GM23338 (cell line): ENCODE measurements around the gene CLDN22. TPM values are rescaled to one million over a fixed set of nuclear protein-coding genes. Genes with fewer than 3 reads are reported as not detected.

ENCODE experiments used
- ATAC-seq: fragments of 200-7000 bp; cut with Tn5 transposase; 3 replicates; pipeline ENCODE4 v1.9.1; 2020
- DNase-seq: peaks from one replicate; pipeline ENCODE4 v3.0.0-alpha.2; 2015; ENCODE audit warnings: low spot score
- H2AFZ ChIP-seq: fragments of 200-600 bp; sonication (generic); 2 replicates; pipeline ENCODE4 v1.8.0; 2016; ENCODE audit warnings: antibody characterized with exemption, mild to moderate bottlenecking, moderate library complexity
- H3F3A ChIP-seq: fragments of 200-600 bp; sonication (generic); replicated peaks from 2 replicates; pipeline ENCODE4 v1.8.0; 2017; ENCODE audit warnings: antibody characterized with exemption, mixed run types, low read depth
- H3K27ac ChIP-seq: fragments of 200-600 bp; sonication (generic); 2 replicates; pipeline ENCODE4 v1.6.1; 2016; ENCODE audit warnings: low read depth
- H3K27me3 ChIP-seq: fragments of 200-600 bp; sonication (generic); 2 replicates; pipeline ENCODE4 v1.8.0; 2016; ENCODE audit warnings: mild to moderate bottlenecking, mixed run types, moderate library complexity; ENCODE audit not compliant: insufficient read depth
- H3K36me3 ChIP-seq: fragments of 200-600 bp; sonication (generic); 2 replicates; pipeline ENCODE4 v1.8.0; 2016; ENCODE audit warnings: mild to moderate bottlenecking; ENCODE audit not compliant: insufficient read depth
- H3K4me1 ChIP-seq: fragments of 200-600 bp; sonication (generic); 2 replicates; pipeline ENCODE4 v1.8.0; 2016; ENCODE audit warnings: mild to moderate bottlenecking, moderate library complexity; ENCODE audit not compliant: insufficient read depth
- H3K4me2 ChIP-seq: fragments of 200-600 bp; sonication (generic); 2 replicates; pipeline ENCODE4 v1.7.1; 2017; ENCODE audit warnings: mixed run types
- H3K4me3 ChIP-seq: fragments of 200-600 bp; sonication (generic); 2 replicates; pipeline ENCODE4 v1.6.1; 2016; ENCODE audit warnings: mixed run types
- H3K79me2 ChIP-seq: fragments of 200-600 bp; sonication (generic); replicated peaks from 2 replicates; pipeline ENCODE4 v1.8.0; 2017; ENCODE audit warnings: mild to moderate bottlenecking; ENCODE audit not compliant: insufficient read depth
- H3K9me2 ChIP-seq: fragments of 200-600 bp; sonication (generic); 2 replicates; pipeline ENCODE4 v1.8.0; 2017; ENCODE audit not compliant: insufficient read depth
- H4K20me1 ChIP-seq: fragments of 200-600 bp; sonication (generic); replicated peaks from 2 replicates; pipeline ENCODE4 v1.8.0; 2017; ENCODE audit warnings: mild to moderate bottlenecking; ENCODE audit not compliant: insufficient read depth
- H3K27ac Mint-ChIP-seq: 2 replicates; pipeline ENCODE4 v1.8.0; 2020; ENCODE audit warnings: inconsistent platforms, mild to moderate bottlenecking, moderate library complexity, mixed read lengths
- H3K27me3 Mint-ChIP-seq: 3 replicates; pipeline ENCODE4 v1.8.0; 2022; ENCODE audit warnings: low read depth, mild to moderate bottlenecking, moderate library complexity, mixed read lengths, inconsistent platforms; ENCODE audit not compliant: insufficient read depth, poor library complexity
- H3K36me3 Mint-ChIP-seq: 3 replicates; pipeline ENCODE4 v1.8.0; 2021; ENCODE audit warnings: low read depth, mild to moderate bottlenecking, inconsistent platforms, moderate library complexity, mixed read lengths
- H3K4me1 Mint-ChIP-seq: 3 replicates; pipeline ENCODE4 v1.8.0; 2020; ENCODE audit warnings: mild to moderate bottlenecking, inconsistent platforms, mixed read lengths
- H3K4me3 Mint-ChIP-seq: 3 replicates; pipeline ENCODE4 v1.8.0; 2021; ENCODE audit warnings: moderate library complexity, mild to moderate bottlenecking, inconsistent platforms, mixed read lengths
- H3K9me3 Mint-ChIP-seq: 3 replicates; pipeline ENCODE4 v1.8.0; 2020; ENCODE audit warnings: moderate library complexity, mild to moderate bottlenecking, inconsistent platforms, mixed read lengths
- CREB1 ChIP-seq: fragments of 250-450 bp; sonication (Bioruptor Pico); IDR thresholded peaks from 2 replicates; pipeline ENCODE4 v1.5.0; 2020; ENCODE audit warnings: low read depth, mild to moderate bottlenecking, moderate library complexity
- EZH2 ChIP-seq: fragments of 200-600 bp; sonication (generic); IDR thresholded peaks from one replicate; pipeline ENCODE4 v1.8.0; 2017; ENCODE audit warnings: antibody characterized with exemption, mild to moderate bottlenecking, low read depth; ENCODE audit not compliant: unreplicated experiment
- NANOG ChIP-seq: IDR thresholded peaks from 2 replicates; pipeline ENCODE4 v1.6.1; 2016; ENCODE audit warnings: antibody characterized with exemption, borderline replicate concordance
- ZNF462 ChIP-seq: fragments of 250-450 bp; sonication (Bioruptor Pico); IDR thresholded peaks from 2 replicates; pipeline ENCODE4 v1.5.0; 2020; ENCODE audit warnings: mild to moderate bottlenecking, moderate library complexity
- polyA plus RNA-seq: library from polyadenylated mRNA; unstranded; fragments of >200 nt; fragmentation: Nextera tagmentation; extraction: Ambion mirVana; gene quantifications from 2 replicates; pipeline ENCODE4 v1.2.1, GENCODE V29; 2016
- total RNA-seq: library from RNA; depleted of rRNA; stranded (reverse); fragments of >200 nt; shearing (Covaris generic); gene quantifications from 2 replicates; pipeline ENCODE4 v1.2.3, GENCODE V29; 2014
- TF ChIP-seq, protein P1 (sequence below), 2 experiments: fragments of 200-600 bp in 1 of 2; sonication (generic) in 1 of 2; conservative IDR thresholded peaks; 2 replicates each; pipeline versions ENCODE4 v1.5.1 to v1.6.1; 2016 to 2017; ENCODE audit warnings: antibody characterized with exemption in 2 of 2, low read depth in 2 of 2, mild to moderate bottlenecking in 2 of 2, moderate library complexity in 1 of 2

The CLDN22 gene
- total and polyA plus RNA-seq, 2 experiments from 2014 or later = not detected

DNA sequence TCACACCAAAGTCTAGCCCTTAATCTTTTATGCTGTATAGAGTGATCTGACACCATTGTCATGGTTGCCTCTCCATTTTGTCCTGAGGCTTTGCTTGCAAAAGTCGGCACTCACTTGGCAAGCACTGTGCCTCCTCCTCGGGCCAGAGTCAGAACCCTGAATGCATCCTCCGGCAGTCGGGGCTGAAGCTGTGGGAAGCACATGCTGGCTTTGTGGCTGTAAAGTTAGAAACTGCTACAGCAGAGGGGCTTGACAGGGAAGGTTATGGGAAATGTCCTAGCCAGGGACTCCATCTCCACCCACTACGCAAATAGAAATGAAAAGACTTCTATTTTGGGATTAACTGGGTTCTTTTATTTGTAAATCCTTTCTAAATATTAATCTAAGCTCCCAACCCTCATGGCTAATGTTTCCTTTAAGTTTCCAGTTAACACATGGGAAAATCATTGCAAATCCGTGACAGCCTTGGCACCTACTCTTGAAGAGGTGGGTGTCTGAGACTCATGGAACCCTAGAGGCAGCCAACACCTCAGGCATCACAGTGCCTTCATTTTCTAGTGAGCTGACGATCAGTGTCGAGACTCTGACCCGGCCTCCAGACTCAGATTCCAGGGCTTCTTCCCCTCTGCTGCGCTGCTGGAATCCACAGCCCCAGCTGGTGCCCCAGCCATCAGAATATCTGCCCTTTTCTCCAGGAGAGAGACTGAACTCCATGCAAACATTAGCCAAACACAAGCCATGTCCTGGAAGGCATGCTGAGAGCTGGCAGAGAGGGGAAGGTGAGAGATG is 10.1 kb upstream of the CLDN22 start (continued):
- TF ChIP-seq ZNF462 (CRISPR knock-in tag) (no peak), NANOG (no peak), CREB1 (CRISPR knock-in tag) (no peak)

DNA sequence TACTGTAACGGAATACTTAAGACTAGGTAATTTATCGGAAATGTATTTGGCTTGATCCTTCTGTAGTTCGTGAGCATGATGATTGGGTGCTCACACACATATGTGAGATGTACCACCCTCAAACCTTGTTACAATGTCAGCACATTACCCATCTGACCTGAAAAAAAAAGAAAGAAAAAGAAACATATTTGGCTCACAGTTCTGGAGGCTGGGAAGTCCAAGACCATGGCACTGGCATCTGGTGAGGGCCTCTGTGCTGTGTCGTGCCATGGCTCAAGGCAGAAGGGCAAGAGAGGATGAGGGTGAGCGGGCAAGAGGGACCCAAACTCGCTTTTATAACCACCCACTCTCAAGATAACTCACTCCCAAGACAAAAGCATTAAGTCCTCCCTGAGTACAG is 9.2 kb upstream of the CLDN22 start:
- Mint-ChIP-seq H3K9me3 (peaks cover 24% of the 10 kb centered on the region), H3K36me3 (peaks cover 12% of the 10 kb centered on the region; the same call in 2 of the 3 replicates), H3K4me1 (no peaks in the 10 kb centered on the region; the same call in 2 of the 3 replicates), H3K27me3 (peaks cover 12% of the 10 kb centered on the region), H3K4me3 (no peak overlapping the region), H3K27ac (no peak overlapping the region)
- Histone ChIP-seq H3K4me2 (no peak overlapping the region), H3K9me2 (no peaks in the 10 kb centered on the region), H3K79me2 (no peaks in the 10 kb centered on the region), H3K4me1 (no peaks in the 10 kb centered on the region), H3K36me3 (no peaks in the 10 kb centered on the region), H3K27ac (no peak overlapping the region), H4K20me1 (no peaks in the 10 kb centered on the region), H3K27me3 (no peaks in the 10 kb centered on the region), H2AFZ (no peak overlapping the region), H3F3A (no peaks in the 10 kb centered on the region), H3K4me3 (no peak overlapping the region)
- no peak for DNase-seq
- no peak for ATAC-seq
- TF ChIP-seq ZNF462 (CRISPR knock-in tag) (no peak), EZH2 (no peak), CREB1 (CRISPR knock-in tag) (no peak)
- TF ChIP-seq, protein P1, sequence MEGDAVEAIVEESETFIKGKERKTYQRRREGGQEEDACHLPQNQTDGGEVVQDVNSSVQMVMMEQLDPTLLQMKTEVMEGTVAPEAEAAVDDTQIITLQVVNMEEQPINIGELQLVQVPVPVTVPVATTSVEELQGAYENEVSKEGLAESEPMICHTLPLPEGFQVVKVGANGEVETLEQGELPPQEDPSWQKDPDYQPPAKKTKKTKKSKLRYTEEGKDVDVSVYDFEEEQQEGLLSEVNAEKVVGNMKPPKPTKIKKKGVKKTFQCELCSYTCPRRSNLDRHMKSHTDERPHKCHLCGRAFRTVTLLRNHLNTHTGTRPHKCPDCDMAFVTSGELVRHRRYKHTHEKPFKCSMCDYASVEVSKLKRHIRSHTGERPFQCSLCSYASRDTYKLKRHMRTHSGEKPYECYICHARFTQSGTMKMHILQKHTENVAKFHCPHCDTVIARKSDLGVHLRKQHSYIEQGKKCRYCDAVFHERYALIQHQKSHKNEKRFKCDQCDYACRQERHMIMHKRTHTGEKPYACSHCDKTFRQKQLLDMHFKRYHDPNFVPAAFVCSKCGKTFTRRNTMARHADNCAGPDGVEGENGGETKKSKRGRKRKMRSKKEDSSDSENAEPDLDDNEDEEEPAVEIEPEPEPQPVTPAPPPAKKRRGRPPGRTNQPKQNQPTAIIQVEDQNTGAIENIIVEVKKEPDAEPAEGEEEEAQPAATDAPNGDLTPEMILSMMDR (conservative IDR thresholded peaks at IDR 0.05; ENCODE audit: low read depth in 2 of 2) = no peak
